Osteocyte (in vitro differentiated cells): ENCODE data around the gene CHRNA10. TPM values are rescaled to one million over a fixed set of nuclear protein-coding genes. Genes with fewer than 3 reads are reported as not detected.

Source experiments
- DNase-seq: peaks from one replicate; pipeline ENCODE4 v3.0.0; 2021; ENCODE audit warnings: mixed read lengths; ENCODE audit not compliant: unreplicated experiment; ENCODE audit errors: extremely low spot score
- H3K27ac Mint-ChIP-seq: one replicate; pipeline ENCODE4 v1.8.0; 2021; ENCODE audit warnings: mild to moderate bottlenecking, mixed read lengths; ENCODE audit not compliant: unreplicated experiment
- H3K27me3 Mint-ChIP-seq: one replicate; pipeline ENCODE4 v1.8.0; 2021; ENCODE audit warnings: mixed read lengths; ENCODE audit not compliant: unreplicated experiment
- H3K36me3 Mint-ChIP-seq: one replicate; pipeline ENCODE4 v1.8.0; 2021; ENCODE audit warnings: mixed read lengths; ENCODE audit not compliant: unreplicated experiment
- H3K4me1 Mint-ChIP-seq: one replicate; pipeline ENCODE4 v1.8.0; 2021; ENCODE audit warnings: mixed read lengths; ENCODE audit not compliant: unreplicated experiment
- H3K4me3 Mint-ChIP-seq: one replicate; pipeline ENCODE4 v1.8.0; 2021; ENCODE audit warnings: mild to moderate bottlenecking, moderate library complexity, mixed read lengths; ENCODE audit not compliant: unreplicated experiment
- H3K9me3 Mint-ChIP-seq: one replicate; pipeline ENCODE4 v1.8.0; 2021; ENCODE audit warnings: mixed read lengths; ENCODE audit not compliant: unreplicated experiment
- total RNA-seq: library from RNA; stranded (reverse); gene quantifications from 2 replicates; pipeline ENCODE4 v1.2.1, GENCODE V29; 2021
- TF ChIP-seq, protein P1 (sequence below): fragments of 200-600 bp; sonication (generic); IDR thresholded peaks from 2 replicates; pipeline ENCODE4 v1.5.0; 2021; ENCODE audit warnings: antibody characterized with exemption, mild to moderate bottlenecking, moderate library complexity

The CHRNA10 gene
- total RNA-seq, 1 donor from 2014 or later, result 1.1 TPM

GRCh38 chr11:3639841-3640240 is 31.3 kb downstream of the CHRNA10 start:
- TF ChIP-seq, protein P1, sequence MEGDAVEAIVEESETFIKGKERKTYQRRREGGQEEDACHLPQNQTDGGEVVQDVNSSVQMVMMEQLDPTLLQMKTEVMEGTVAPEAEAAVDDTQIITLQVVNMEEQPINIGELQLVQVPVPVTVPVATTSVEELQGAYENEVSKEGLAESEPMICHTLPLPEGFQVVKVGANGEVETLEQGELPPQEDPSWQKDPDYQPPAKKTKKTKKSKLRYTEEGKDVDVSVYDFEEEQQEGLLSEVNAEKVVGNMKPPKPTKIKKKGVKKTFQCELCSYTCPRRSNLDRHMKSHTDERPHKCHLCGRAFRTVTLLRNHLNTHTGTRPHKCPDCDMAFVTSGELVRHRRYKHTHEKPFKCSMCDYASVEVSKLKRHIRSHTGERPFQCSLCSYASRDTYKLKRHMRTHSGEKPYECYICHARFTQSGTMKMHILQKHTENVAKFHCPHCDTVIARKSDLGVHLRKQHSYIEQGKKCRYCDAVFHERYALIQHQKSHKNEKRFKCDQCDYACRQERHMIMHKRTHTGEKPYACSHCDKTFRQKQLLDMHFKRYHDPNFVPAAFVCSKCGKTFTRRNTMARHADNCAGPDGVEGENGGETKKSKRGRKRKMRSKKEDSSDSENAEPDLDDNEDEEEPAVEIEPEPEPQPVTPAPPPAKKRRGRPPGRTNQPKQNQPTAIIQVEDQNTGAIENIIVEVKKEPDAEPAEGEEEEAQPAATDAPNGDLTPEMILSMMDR, result no peak
- Mint-ChIP-seq H3K27me3 (peaks cover 15% of the 10 kb centered on the region), H3K4me1 (peaks cover 12% of the 10 kb centered on the region), H3K36me3 (peaks cover 3% of the 10 kb centered on the region), H3K4me3 (no peak overlapping the region), H3K27ac (no peak overlapping the region), H3K9me3 (peaks cover 5% of the 10 kb centered on the region)
- DNase-seq, result no peak

DNA sequence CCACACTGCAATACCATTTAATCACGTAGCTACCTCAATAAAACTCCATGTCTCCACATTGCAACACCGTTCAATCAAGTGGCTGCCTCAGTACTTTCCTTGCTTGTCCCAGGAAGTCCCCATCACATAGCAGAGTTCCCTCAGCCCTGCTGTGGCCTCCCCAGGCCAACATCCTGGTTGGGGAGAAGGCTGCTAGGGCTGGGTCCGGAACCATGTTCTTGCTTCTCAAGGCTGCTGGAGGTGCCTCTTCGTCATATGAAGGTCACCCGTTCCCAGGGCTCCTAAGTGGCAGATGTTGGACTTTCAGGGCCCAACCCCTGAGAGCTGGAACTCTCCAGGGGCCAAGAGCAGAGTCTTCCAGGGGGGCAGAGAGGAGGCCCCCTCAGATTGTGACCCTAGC is 32.7 kb downstream of the CHRNA10 start:
- Mint-ChIP-seq H3K9me3 (no peaks in the 10 kb centered on the region), H3K27me3 (peaks cover 15% of the 10 kb centered on the region), H3K4me3 (no peak overlapping the region), H3K36me3 (no peaks in the 10 kb centered on the region), H3K27ac (no peak overlapping the region), H3K4me1 (peaks cover 7% of the 10 kb centered on the region)
- no peak for DNase-seq
- TF ChIP-seq, protein P1, result no peak

GRCh38 chr11:3637201-3637600 is 34.0 kb downstream of the CHRNA10 start:
- no peaks in the 10 kb centered on the region for H3K36me3 Mint-ChIP-seq
- H3K4me1 Mint-ChIP-seq, result no peaks in the 10 kb centered on the region
- TF ChIP-seq, protein P1, result no peak
- H3K4me3 Mint-ChIP-seq, result no peak overlapping the region
- H3K9me3 Mint-ChIP-seq, result no peaks in the 10 kb centered on the region
- H3K27me3 Mint-ChIP-seq, result peaks cover 17% of the 10 kb centered on the region
- DNase-seq, result no peak
- no peak overlapping the region for H3K27ac Mint-ChIP-seq

GRCh38 chr11:3635641-3636375 is 35.4 kb downstream of the CHRNA10 start:
- TF ChIP-seq, protein P1, result no peak
- no peaks in the 10 kb centered on the region for H3K9me3 Mint-ChIP-seq
- peaks cover 19% of the 10 kb centered on the region for H3K27me3 Mint-ChIP-seq
- no peaks in the 10 kb centered on the region for H3K4me1 Mint-ChIP-seq
- H3K4me3 Mint-ChIP-seq, result no peak overlapping the region
- no peaks in the 10 kb centered on the region for H3K36me3 Mint-ChIP-seq
- H3K27ac Mint-ChIP-seq, result no peak overlapping the region
- no peak for DNase-seq

GRCh38 chr11:3632070-3632660 is 39.0 kb downstream of the CHRNA10 start:
- H3K36me3 Mint-ChIP-seq, result no peaks in the 10 kb centered on the region
- H3K27me3 Mint-ChIP-seq, result peaks cover 14% of the 10 kb centered on the region
- TF ChIP-seq, protein P1, result no peak
- peaks cover under 1% of the 10 kb centered on the region for H3K4me1 Mint-ChIP-seq
- H3K27ac Mint-ChIP-seq, result no peak overlapping the region
- H3K9me3 Mint-ChIP-seq, result no peaks in the 10 kb centered on the region
- H3K4me3 Mint-ChIP-seq, result no peak overlapping the region
- no peak for DNase-seq
